K562 (cell line): Measurements from ENCODE around the gene KRI1. TPM values are rescaled to one million over a fixed set of nuclear protein-coding genes. Genes with fewer than 3 reads are reported as not detected.

ENCODE experiments used
- EGR1 ChIP-seq: fragments of 450-650 bp; conservative IDR thresholded peaks from 2 replicates; pipeline ENCODE4 v1.6.1; 2017; ENCODE audit warnings: mild to moderate bottlenecking
- GABPB1 ChIP-seq: sonication (generic); formaldehyde crosslinking; IDR thresholded peaks from 2 replicates; pipeline ENCODE4 v1.8.0; 2022; ENCODE audit warnings: mild to moderate bottlenecking, missing genetic modification reagents
- HMG20A ChIP-seq: fragments of 450-650 bp; formaldehyde crosslinking; conservative IDR thresholded peaks from 2 replicates; pipeline ENCODE4 v1.4.0; 2020; ENCODE audit warnings: mild to moderate bottlenecking, mixed read lengths
- MBD2 ChIP-seq: sonication (generic); IDR thresholded peaks from 2 replicates; pipeline ENCODE4 v1.6.1; 2016; ENCODE audit warnings: low read depth, borderline replicate concordance
- MCM7 ChIP-seq, 2 experiments: fragments of 450-650 bp; IDR thresholded peaks; 2 replicates each; pipeline ENCODE4 v1.6.1; 2016 to 2018
- NFIX ChIP-seq: fragments of 250-450 bp; sonication (Bioruptor Pico); IDR thresholded peaks from 2 replicates; pipeline ENCODE4 v1.4.0; 2020; ENCODE audit warnings: low read depth, mild to moderate bottlenecking, moderate library complexity
- NR2C2 ChIP-seq, 2 experiments: fragments of 200-800 bp in 1 of 2; sonication (Bioruptor generic) in 1 of 2; sonication (generic) in 1 of 2; formaldehyde crosslinking in 1 of 2; IDR thresholded peaks; 2 replicates each; pipeline versions ENCODE4 v1.6.1 to v1.8.0; 2016 to 2022; ENCODE audit warnings: mild to moderate bottlenecking in 1 of 2, missing compliant biosample characterization in 1 of 2, missing genetic modification characterization in 1 of 2, missing genetic modification reagents in 1 of 2
- OTX1 ChIP-seq: fragments of 450-650 bp; formaldehyde crosslinking; IDR thresholded peaks from 2 replicates; pipeline ENCODE4 v1.4.0; 2022; ENCODE audit warnings: mild to moderate bottlenecking
- PHB ChIP-seq: fragments of 250-450 bp; sonication (Bioruptor Pico); IDR thresholded peaks from 2 replicates; pipeline ENCODE4 v1.5.0; 2021
- PYGO2 ChIP-seq: fragments of 450-650 bp; IDR thresholded peaks from 2 replicates; pipeline ENCODE4 v1.6.1; 2016; ENCODE audit warnings: mild to moderate bottlenecking, missing genetic modification characterization, moderate library complexity, missing compliant biosample characterization
- RHOXF2B ChIP-seq: fragments of 250-450 bp; sonication (Bioruptor Pico); conservative IDR thresholded peaks from 2 replicates; pipeline ENCODE4 v1.5.1; 2021
- SP1 ChIP-seq: sonication (generic); formaldehyde crosslinking; IDR thresholded peaks from 2 replicates; pipeline ENCODE4 v1.8.1; 2022; ENCODE audit warnings: mild to moderate bottlenecking, missing genetic modification reagents
- TAF9B ChIP-seq: fragments of 450-650 bp; IDR thresholded peaks from 2 replicates; pipeline ENCODE4 v1.6.1; 2018; ENCODE audit warnings: mild to moderate bottlenecking; ENCODE audit not compliant: partially characterized antibody
- TAL1 ChIP-seq: fragments of 450-650 bp; IDR thresholded peaks from 2 replicates; pipeline ENCODE4 v1.6.1; 2016; ENCODE audit warnings: mild to moderate bottlenecking
- TGIF2 ChIP-seq: sonication (generic); formaldehyde crosslinking; IDR thresholded peaks from 2 replicates; pipeline ENCODE4 v1.8.1; 2022; ENCODE audit warnings: mild to moderate bottlenecking, missing genetic modification reagents, moderate library complexity
- XRCC5 ChIP-seq: fragments of 200-400 bp; formaldehyde crosslinking; IDR thresholded peaks from 2 replicates; pipeline ENCODE4 v1.6.1; 2017; ENCODE audit warnings: low read depth, mild to moderate bottlenecking, low read length
- ZKSCAN8 ChIP-seq: fragments of 200-800 bp; sonication (Bioruptor generic); IDR thresholded peaks from 2 replicates; pipeline ENCODE4 v1.6.1; 2016; ENCODE audit warnings: missing genetic modification characterization, missing compliant biosample characterization
- ZNF57 ChIP-seq: fragments of 450-650 bp; formaldehyde crosslinking; IDR thresholded peaks from 2 replicates; pipeline ENCODE4 v1.4.0; 2020; ENCODE audit warnings: mild to moderate bottlenecking, moderate library complexity
- polyA plus RNA-seq, 8 experiments: library from polyadenylated mRNA; depleted of rRNA in 4 of 8; stranded (reverse) in 5 of 8; unstranded in 3 of 8; fragments of >200 nt; fragmentation: Nextera tagmentation in 2 of 8; fragmentation: Illumina TruSeq in 1 of 8; extraction: Ambion mirVana in 2 of 8; extraction: Trizol in 1 of 8; gene quantifications; 2 replicates each; pipeline versions ENCODE4 v1.2.1 to v1.2.3, GENCODE V29; 2011 to 2014; ENCODE audit warnings: inconsistent platforms in 1 of 8, missing spikeins in 1 of 8
- total RNA-seq, 7 experiments: library from RNA; depleted of rRNA in 6 of 7; stranded (reverse); fragments of >200 nt in 6 of 7; fragmentation: Illumina TruSeq in 2 of 7; extraction: Trizol in 2 of 7; gene quantifications; 2 replicates each; pipeline versions ENCODE4 v1.2.1 to v1.2.3, GENCODE V29; 2011 to 2021; ENCODE audit warnings: low replicate concordance in 1 of 7
- TF ChIP-seq, protein P1 (sequence below): fragments of 450-650 bp; formaldehyde crosslinking; IDR thresholded peaks from 2 replicates; pipeline ENCODE4 v1.4.0; 2020; ENCODE audit warnings: mild to moderate bottlenecking
- TF ChIP-seq, protein P2 (sequence below), 2 experiments: fragments of 450-650 bp; conservative IDR thresholded peaks; 2 replicates each; pipeline ENCODE4 v1.6.1; 2017; ENCODE audit warnings: mild to moderate bottlenecking in 2 of 2, moderate library complexity in 2 of 2
- TF ChIP-seq, protein P3 (sequence below): sonication (generic); formaldehyde crosslinking; IDR thresholded peaks from 2 replicates; pipeline ENCODE4 v1.8.0; 2022; ENCODE audit warnings: mild to moderate bottlenecking, missing genetic modification reagents

The KRI1 gene
- total and polyA plus RNA-seq, 9 of the 15 experiments (the other 6 are each of a cell fraction or from before 2014, with no cell fraction given): 1.1 to 50.7 (median 24.7) TPM

DNA sequence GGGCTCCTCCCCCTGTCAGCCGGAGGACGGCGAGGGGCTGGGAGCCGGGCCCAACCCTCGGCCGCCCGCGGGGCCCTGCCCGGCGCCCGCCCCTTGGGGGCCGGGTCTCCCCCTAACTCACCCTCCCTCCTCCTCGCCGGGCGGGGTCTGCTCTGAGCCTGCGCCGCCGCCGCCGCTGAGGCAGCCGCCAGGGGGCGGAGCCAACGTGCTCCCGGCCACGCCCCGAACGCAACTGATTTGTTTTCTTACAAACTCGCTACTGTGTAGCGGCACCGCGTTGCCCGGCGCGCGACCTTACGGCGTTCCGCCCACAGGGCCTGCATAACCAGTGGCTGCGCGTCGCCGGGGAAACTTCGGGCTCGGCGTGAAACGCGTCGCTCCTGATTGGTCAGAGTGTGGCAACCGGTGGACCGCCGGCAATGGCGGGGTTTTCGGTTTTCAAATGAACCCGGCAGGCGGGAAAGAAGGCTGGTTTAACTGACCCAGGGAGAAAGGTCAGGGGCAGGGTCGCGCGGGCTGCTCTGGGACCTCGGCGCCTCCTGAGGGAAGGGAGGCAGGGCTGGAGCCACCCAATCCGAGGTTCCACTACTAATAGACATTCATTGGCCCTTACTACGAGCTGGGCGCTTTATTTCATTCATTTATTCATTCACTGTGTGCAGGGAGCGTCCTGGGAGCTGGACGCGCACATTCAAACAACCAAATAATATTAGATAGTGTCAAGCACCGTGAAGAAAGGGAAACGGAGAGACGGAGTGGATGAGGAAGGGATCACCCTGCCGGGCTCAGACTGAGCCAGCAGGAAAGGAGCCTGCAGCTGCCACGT, 3.2 kb upstream of the KRI1 start, which contains the start of gene CDKN2D (continued):
- no peak for TF ChIP-seq PYGO2
- peak; percentile 86 for TF ChIP-seq EGR1
- no peak for TF ChIP-seq RHOXF2B (CRISPR knock-in tag)
- TF ChIP-seq, protein P1, sequence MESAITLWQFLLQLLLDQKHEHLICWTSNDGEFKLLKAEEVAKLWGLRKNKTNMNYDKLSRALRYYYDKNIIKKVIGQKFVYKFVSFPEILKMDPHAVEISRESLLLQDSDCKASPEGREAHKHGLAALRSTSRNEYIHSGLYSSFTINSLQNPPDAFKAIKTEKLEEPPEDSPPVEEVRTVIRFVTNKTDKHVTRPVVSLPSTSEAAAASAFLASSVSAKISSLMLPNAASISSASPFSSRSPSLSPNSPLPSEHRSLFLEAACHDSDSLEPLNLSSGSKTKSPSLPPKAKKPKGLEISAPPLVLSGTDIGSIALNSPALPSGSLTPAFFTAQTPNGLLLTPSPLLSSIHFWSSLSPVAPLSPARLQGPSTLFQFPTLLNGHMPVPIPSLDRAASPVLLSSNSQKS (CRISPR knock-in tag): no peak
- no peak for TF ChIP-seq OTX1 (CRISPR knock-in tag)
- no peak for TF ChIP-seq ZNF57 (CRISPR knock-in tag)
- TF ChIP-seq HMG20A (CRISPR knock-in tag): no peak
- TF ChIP-seq TGIF2 (CRISPR knock-in tag): no peak
- TF ChIP-seq TAL1: no peak
- no peak for TF ChIP-seq NFIX (CRISPR knock-in tag)
- no peak for TF ChIP-seq PHB (CRISPR knock-in tag)
- TF ChIP-seq XRCC5: 0 out of 2 replicates have a peak, but pooled peaks have one; percentile 51
- peak; percentile 82 for TF ChIP-seq MBD2
- TF ChIP-seq, protein P2, sequence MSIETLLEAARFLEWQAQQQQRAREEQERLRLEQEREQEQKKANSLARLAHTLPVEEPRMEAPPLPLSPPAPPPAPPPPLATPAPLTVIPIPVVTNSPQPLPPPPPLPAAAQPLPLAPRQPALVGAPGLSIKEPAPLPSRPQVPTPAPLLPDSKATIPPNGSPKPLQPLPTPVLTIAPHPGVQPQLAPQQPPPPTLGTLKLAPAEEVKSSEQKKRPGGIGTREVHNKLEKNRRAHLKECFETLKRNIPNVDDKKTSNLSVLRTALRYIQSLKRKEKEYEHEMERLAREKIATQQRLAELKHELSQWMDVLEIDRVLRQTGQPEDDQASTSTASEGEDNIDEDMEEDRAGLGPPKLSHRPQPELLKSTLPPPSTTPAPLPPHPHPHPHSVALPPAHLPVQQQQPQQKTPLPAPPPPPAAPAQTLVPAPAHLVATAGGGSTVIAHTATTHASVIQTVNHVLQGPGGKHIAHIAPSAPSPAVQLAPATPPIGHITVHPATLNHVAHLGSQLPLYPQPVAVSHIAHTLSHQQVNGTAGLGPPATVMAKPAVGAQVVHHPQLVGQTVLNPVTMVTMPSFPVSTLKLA (conservative IDR thresholded peaks at IDR 0.05): peak; percentile 96
- peak; percentile 71; the same call in 1 of the 2 replicates for TF ChIP-seq NR2C2 (CRISPR knock-in tag; IDR thresholded peaks at IDR 0.05)
- peak; percentile 98 for TF ChIP-seq NR2C2 (tag; IDR thresholded peaks at IDR 0.05)
- TF ChIP-seq TAF9B: no peak
- peak; percentile 90 for TF ChIP-seq SP1
- TF ChIP-seq, protein P3, sequence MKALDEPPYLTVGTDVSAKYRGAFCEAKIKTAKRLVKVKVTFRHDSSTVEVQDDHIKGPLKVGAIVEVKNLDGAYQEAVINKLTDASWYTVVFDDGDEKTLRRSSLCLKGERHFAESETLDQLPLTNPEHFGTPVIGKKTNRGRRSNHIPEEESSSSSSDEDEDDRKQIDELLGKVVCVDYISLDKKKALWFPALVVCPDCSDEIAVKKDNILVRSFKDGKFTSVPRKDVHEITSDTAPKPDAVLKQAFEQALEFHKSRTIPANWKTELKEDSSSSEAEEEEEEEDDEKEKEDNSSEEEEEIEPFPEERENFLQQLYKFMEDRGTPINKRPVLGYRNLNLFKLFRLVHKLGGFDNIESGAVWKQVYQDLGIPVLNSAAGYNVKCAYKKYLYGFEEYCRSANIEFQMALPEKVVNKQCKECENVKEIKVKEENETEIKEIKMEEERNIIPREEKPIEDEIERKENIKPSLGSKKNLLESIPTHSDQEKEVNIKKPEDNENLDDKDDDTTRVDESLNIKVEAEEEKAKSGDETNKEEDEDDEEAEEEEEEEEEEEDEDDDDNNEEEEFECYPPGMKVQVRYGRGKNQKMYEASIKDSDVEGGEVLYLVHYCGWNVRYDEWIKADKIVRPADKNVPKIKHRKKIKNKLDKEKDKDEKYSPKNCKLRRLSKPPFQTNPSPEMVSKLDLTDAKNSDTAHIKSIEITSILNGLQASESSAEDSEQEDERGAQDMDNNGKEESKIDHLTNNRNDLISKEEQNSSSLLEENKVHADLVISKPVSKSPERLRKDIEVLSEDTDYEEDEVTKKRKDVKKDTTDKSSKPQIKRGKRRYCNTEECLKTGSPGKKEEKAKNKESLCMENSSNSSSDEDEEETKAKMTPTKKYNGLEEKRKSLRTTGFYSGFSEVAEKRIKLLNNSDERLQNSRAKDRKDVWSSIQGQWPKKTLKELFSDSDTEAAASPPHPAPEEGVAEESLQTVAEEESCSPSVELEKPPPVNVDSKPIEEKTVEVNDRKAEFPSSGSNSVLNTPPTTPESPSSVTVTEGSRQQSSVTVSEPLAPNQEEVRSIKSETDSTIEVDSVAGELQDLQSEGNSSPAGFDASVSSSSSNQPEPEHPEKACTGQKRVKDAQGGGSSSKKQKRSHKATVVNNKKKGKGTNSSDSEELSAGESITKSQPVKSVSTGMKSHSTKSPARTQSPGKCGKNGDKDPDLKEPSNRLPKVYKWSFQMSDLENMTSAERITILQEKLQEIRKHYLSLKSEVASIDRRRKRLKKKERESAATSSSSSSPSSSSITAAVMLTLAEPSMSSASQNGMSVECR: no peak; the same call in 1 of the 2 replicates
- no peak for TF ChIP-seq MCM7 (IDR thresholded peaks at IDR 0.05)
- TF ChIP-seq GABPB1 (CRISPR knock-in tag): peak; percentile 69; the same call in 1 of the 2 replicates
- no peak for TF ChIP-seq ZKSCAN8
